ENCODE results near the gene CD200. TPM values are rescaled to one million over a fixed set of nuclear protein-coding genes. Genes with fewer than 3 reads are reported as not detected.

The CD200 gene
- total RNA-seq, 1 experiment from 2014 or later, result not detected

DNA sequence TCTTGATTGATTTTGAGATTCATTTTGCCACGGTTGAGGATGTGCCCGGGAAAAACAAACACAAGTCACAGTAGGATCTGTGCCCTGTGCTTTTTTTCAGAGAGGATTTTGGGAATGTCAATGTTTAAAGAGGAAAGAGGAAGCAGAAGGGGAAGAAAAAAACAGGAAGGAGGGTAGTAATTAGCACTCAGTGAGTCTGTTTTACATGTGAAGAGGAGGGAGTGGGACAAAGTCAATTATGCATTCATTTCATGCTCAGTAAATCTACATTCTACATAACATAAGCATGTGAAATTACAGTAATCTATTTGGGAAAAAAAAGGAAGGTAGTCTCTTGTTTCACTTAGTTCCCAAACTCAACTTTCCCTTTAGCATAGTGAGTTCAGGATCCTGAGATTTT is 18.3 kb upstream of the CD200 start:
- Histone ChIP-seq H3K36me3 (ENCODE audit: control insufficient read depth, insufficient read depth, low read length) (no peaks in the 10 kb centered on the region), H3K4me3 (ENCODE audit: low read depth in 2 of 2, low read length in 2 of 2) (no peak overlapping the region), H3K27ac (ENCODE audit: low read length) (no peak overlapping the region), H3K4me1 (ENCODE audit: control insufficient read depth, insufficient read depth, low read length) (no peaks in the 10 kb centered on the region), H3K9me3 (ENCODE audit: control insufficient read depth, insufficient read depth, low read depth, low read length) (no peaks in the 10 kb centered on the region; the same call in 1 of the 2 replicates), H3K27me3 (ENCODE audit: control insufficient read depth, insufficient read depth, low read length) (no peaks in the 10 kb centered on the region)
- in situ Hi-C loops (cut with HindIII; ENCODE audit: low pct_unique_long_range_greater_than_20kb, low sequenced_read_pairs) (no loop called here), intact Hi-C loops (cut with micrococcal nuclease; ENCODE audit: unreplicated experiment) (no loop called here)
- TF ChIP-seq, protein P1, sequence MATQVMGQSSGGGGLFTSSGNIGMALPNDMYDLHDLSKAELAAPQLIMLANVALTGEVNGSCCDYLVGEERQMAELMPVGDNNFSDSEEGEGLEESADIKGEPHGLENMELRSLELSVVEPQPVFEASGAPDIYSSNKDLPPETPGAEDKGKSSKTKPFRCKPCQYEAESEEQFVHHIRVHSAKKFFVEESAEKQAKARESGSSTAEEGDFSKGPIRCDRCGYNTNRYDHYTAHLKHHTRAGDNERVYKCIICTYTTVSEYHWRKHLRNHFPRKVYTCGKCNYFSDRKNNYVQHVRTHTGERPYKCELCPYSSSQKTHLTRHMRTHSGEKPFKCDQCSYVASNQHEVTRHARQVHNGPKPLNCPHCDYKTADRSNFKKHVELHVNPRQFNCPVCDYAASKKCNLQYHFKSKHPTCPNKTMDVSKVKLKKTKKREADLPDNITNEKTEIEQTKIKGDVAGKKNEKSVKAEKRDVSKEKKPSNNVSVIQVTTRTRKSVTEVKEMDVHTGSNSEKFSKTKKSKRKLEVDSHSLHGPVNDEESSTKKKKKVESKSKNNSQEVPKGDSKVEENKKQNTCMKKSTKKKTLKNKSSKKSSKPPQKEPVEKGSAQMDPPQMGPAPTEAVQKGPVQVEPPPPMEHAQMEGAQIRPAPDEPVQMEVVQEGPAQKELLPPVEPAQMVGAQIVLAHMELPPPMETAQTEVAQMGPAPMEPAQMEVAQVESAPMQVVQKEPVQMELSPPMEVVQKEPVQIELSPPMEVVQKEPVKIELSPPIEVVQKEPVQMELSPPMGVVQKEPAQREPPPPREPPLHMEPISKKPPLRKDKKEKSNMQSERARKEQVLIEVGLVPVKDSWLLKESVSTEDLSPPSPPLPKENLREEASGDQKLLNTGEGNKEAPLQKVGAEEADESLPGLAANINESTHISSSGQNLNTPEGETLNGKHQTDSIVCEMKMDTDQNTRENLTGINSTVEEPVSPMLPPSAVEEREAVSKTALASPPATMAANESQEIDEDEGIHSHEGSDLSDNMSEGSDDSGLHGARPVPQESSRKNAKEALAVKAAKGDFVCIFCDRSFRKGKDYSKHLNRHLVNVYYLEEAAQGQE (IDR thresholded peaks at IDR 0.05; ENCODE audit: insufficient read depth in 1 of 2, low read depth in 2 of 2, low read length in 1 of 2), result no peak
- no peak for TF ChIP-seq TCF7L2 (IDR thresholded peaks at IDR 0.05; ENCODE audit: low read depth, low read length)
- TF ChIP-seq SIN3A (IDR thresholded peaks at IDR 0.05; ENCODE audit: borderline replicate concordance, insufficient read depth, low read depth, low read length), result no peak
- no peak for TF ChIP-seq CTCF (IDR thresholded peaks at IDR 0.05)
- TF ChIP-seq POLR2AphosphoS5 (IDR thresholded peaks at IDR 0.05; ENCODE audit: low read depth, low read length), result no peak
- DNase-seq (ENCODE audit: low read depth, low spot score), result no peak
- no peak for ATAC-seq
- ChIA-PET CTCF (interaction anchor here (0.5 kb wide), 1 partner anchor 58 kb away, joined by 4 read pairs; no protein-coding TSS in a partner anchor), POLR2A (no interaction called here)
- BruUV-seq (replicated peaks), result no TSS peak

DNA sequence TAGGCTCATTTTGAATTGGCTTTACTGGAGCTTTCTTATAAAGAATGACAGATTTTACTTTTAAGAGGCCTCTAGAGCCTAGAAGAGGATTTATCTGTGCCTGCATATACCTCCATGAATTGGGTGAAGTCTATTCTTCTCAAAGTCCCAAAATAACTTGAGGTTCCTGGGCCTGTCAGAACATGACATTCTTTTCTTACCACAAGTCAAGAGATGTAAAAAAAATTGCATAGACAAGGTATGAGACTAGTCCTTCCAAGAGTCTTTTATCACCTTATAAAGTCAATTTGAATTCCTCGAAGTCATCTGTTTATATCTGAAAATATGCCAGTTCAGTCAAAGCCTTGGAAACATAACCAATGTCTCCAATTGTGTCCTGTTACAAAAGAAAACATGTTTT is 17.2 kb upstream of the CD200 start:
- Histone ChIP-seq H3K9me3 (ENCODE audit: control insufficient read depth, insufficient read depth, low read depth, low read length) (no peaks in the 10 kb centered on the region; the same call in 1 of the 2 replicates), H3K27ac (ENCODE audit: low read length) (no peak overlapping the region), H3K4me3 (ENCODE audit: low read depth in 2 of 2, low read length in 2 of 2) (no peak overlapping the region), H3K36me3 (ENCODE audit: control insufficient read depth, insufficient read depth, low read length) (no peaks in the 10 kb centered on the region), H3K4me1 (ENCODE audit: control insufficient read depth, insufficient read depth, low read length) (no peaks in the 10 kb centered on the region), H3K27me3 (ENCODE audit: control insufficient read depth, insufficient read depth, low read length) (no peaks in the 10 kb centered on the region)
- DNase-seq (ENCODE audit: low read depth, low spot score) (no peak), ATAC-seq (no peak)
- POLR2A ChIA-PET, result no interaction called here
- TF ChIP-seq CTCF (IDR thresholded peaks at IDR 0.05) (no peak), POLR2AphosphoS5 (IDR thresholded peaks at IDR 0.05; ENCODE audit: low read depth, low read length) (no peak), TCF7L2 (IDR thresholded peaks at IDR 0.05; ENCODE audit: low read depth, low read length) (no peak), SIN3A (IDR thresholded peaks at IDR 0.05; ENCODE audit: borderline replicate concordance, insufficient read depth, low read depth, low read length) (no peak)
- TF ChIP-seq, protein P1 (IDR thresholded peaks at IDR 0.05; ENCODE audit: insufficient read depth in 1 of 2, low read depth in 2 of 2, low read length in 1 of 2), result no peak
- in situ Hi-C loops (cut with HindIII; ENCODE audit: low pct_unique_long_range_greater_than_20kb, low sequenced_read_pairs), result no loop called here
- no TSS peak for BruUV-seq (replicated peaks)
- CTCF ChIA-PET, result no interaction called here
- intact Hi-C loops (cut with micrococcal nuclease; ENCODE audit: unreplicated experiment), result no loop called here
